ENCODE data around the gene DLG2. TPM values are rescaled to one million over a fixed set of nuclear protein-coding genes. Genes with fewer than 3 reads are reported as not detected.

DLG2 gene
- total and polyA plus RNA-seq, 2 of the 4 experiments (the other 2 are of a cell fraction), result 0.31 to 0.36 TPM

GRCh38 chr11:84250834-84251613 is 1376.1 kb downstream of the DLG2 start:
- no peak overlapping the region for H4K8ac ChIP-seq (ENCODE audit: low read depth in 2 of 2, low read length in 2 of 2)
- no peak overlapping the region for H2AFZ ChIP-seq (replicated peaks; ENCODE audit: low read length, poor library complexity)
- H3K4me3 ChIP-seq (ENCODE audit: insufficient read depth, low read depth, low read length), result no peak overlapping the region
- ChIA-PET POLR2A (ENCODE audit: unreplicated experiment) (no interaction called here), CTCF (no interaction called here)
- H3K36me3 ChIP-seq (ENCODE audit: control insufficient read depth, insufficient read depth, low read length), result no peaks in the 10 kb centered on the region
- H2BK15ac ChIP-seq (ENCODE audit: low read depth, low read length), result no peak overlapping the region
- no peak overlapping the region for H3K4ac ChIP-seq (ENCODE audit: low read depth, low read length)
- H3K9me1 ChIP-seq (ENCODE audit: insufficient read depth, low read length), result no peaks in the 10 kb centered on the region
- no peak overlapping the region for H3K18ac ChIP-seq (ENCODE audit: low read depth, low read length)
- intact Hi-C loops (cut with micrococcal nuclease) (no loop called here), in situ Hi-C loops (cut with MboI; ENCODE audit: low sequenced_read_pairs) (no loop called here), dilution Hi-C loops (cut with HindIII; ENCODE audit: low sequenced_read_pairs, unreplicated experiment) (no loop called here)
- H3K27ac ChIP-seq (ENCODE audit: insufficient read depth, low read length), result no peak overlapping the region
- TF ChIP-seq SMC3 (IDR thresholded peaks at IDR 0.05; ENCODE audit: low read depth, low read length) (no peak), MAFK (IDR thresholded peaks at IDR 0.05; ENCODE audit: low read depth, low read length) (no peak), CTCF (conservative IDR thresholded peaks at IDR 0.05; ENCODE audit: low read depth, low read length) (no peak), CEBPB (IDR thresholded peaks at IDR 0.05; ENCODE audit: low read depth, low read length) (no peak), RCOR1 (IDR thresholded peaks at IDR 0.05; ENCODE audit: insufficient replicate concordance, low read length) (no peak)
- BruUV-seq (replicated peaks), result no TSS peak
- H3K9ac ChIP-seq (ENCODE audit: low read depth, low read length), result no peak overlapping the region
- no peaks in the 10 kb centered on the region for H3K4me1 ChIP-seq (ENCODE audit: control insufficient read depth, insufficient read depth, low read length)
- H3K79me1 ChIP-seq (ENCODE audit: low read depth in 1 of 2, low read length in 2 of 2), result no peaks in the 10 kb centered on the region
- no peak overlapping the region for H3K23ac ChIP-seq (ENCODE audit: low read depth, low read length)
- H2BK120ac ChIP-seq (ENCODE audit: low read depth, low read length), result no peak overlapping the region
- ATAC-seq (ENCODE audit: low read depth) (no peak), DNase-seq (no peak)
- no peak overlapping the region for H2AK5ac ChIP-seq (ENCODE audit: low read depth, low read length)
- H2BK5ac ChIP-seq (ENCODE audit: low read depth, low read length, poor library complexity, severe bottlenecking), result no peak overlapping the region
- no peak overlapping the region for H2AK9ac ChIP-seq (replicated peaks; ENCODE audit: low read depth, low read length, poor library complexity)
- no CpG with 5 or more reads among the region's 2 CpGs for WGBS, 2 experiments (ENCODE audit: extremely low coverage in 2 of 2, insufficient read length in 1 of 2)
- no peaks in the 10 kb centered on the region for H3K27me3 ChIP-seq (ENCODE audit: control insufficient read depth, insufficient read depth, low read length)
- no peak overlapping the region for H3K14ac ChIP-seq (replicated peaks; ENCODE audit: low read depth, low read length)
- no peak overlapping the region for H3K4me2 ChIP-seq (ENCODE audit: low read depth, low read length)
- no peak overlapping the region for H2BK20ac ChIP-seq (ENCODE audit: low read depth, low read length)
- H4K91ac ChIP-seq (ENCODE audit: insufficient read depth, low read depth, low read length), result no peak overlapping the region
- no peak overlapping the region for H3K56ac ChIP-seq (ENCODE audit: extremely low read depth, insufficient read depth, low read length)
- no peaks in the 10 kb centered on the region for H4K20me1 ChIP-seq (ENCODE audit: insufficient read depth, low read length)
- H4K5ac ChIP-seq (ENCODE audit: low read depth, low read length), result no peak overlapping the region
- no peaks in the 10 kb centered on the region for H3K9me3 ChIP-seq (ENCODE audit: control insufficient read depth, insufficient read depth, low read length)

Data from IMR-90 (cell line).